RWPE1 (cell line): Measurements from ENCODE around the gene CC2D1B.

Experiments
- CTCF ChIA-PET: fragments of 350-600 bp; sonication (Branson Sonifier 250); formaldehyde crosslinking; extraction: SDS; loops from one replicate; lab custom pipeline; 2021; lab: Yijun Ruan, JAX
- POLR2A ChIA-PET: fragments of 400-600 bp; formaldehyde crosslinking; extraction: SDS; loops from one replicate; lab custom pipeline; 2020; ENCODE audit warnings: antibody characterized with exemption; ENCODE audit not compliant: low non-redundant PET; lab: Yijun Ruan, JAX
- DNase-seq: peaks from one replicate; pipeline ENCODE4 v3.0.0; 2012; ENCODE audit warnings: low spot score
- H3K27ac ChIP-seq: fragments of 450-650 bp; 2 replicates; pipeline ENCODE4 v1.5.1; 2017
- CTCF ChIP-seq: fragments of 450-650 bp; conservative IDR thresholded peaks from 2 replicates; pipeline ENCODE4 v1.5.1; 2017; ENCODE audit warnings: low read depth, mild to moderate bottlenecking

The CC2D1B gene

DNA sequence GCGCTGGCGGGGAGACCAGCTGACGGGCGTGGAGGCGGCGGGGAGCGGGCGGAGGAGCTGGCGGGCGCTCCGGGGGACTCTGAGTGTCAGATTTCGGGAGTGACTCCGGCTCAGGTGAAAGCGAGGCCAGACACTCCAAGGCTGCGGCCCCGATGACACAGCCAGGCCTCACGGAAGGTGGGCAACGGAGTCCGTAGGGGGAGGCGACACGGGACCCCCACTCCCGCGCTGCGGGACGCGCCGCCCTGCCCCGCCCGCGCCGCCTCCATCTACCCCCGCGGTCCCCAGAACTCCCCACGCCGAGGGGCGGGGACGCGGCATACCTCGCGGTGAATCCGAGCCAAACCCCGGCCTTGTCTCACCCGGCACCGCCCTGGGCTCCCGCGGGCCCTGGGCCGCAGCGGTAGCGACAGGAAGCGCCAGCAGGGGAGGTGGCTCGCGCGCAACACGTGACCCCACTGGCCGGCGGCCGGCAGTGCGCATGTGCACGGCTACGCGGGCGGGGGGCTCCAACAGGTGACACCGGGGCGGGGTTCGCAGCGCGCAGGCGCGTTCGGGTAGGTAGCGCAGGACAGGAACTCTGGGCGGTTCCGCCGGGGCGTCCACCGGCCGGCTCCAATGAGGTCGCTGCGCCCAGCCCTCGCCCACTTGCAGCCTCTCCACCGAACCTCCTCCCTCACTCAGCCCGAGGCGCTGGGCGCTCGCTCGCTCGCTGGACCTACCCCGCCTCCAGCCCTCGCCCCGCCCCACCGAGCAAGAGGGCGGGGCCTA lies at the start of gene CC2D1B:
Gene CC2D1B, minus strand, starts transcription at position 460 of the 771 bp plus-strand sequence. CDS start 1,585 bp downstream, outside the sequence.
- peak within 1 kb of the TSS; percentile 98 for H3K27ac ChIP-seq
- peak; percentile 100 for DNase-seq
- POLR2A ChIA-PET, result interaction anchor here (0.6 kb wide), 1 partner anchor 109 kb away, joined by 3 read pairs; no protein-coding TSS in a partner anchor
- CTCF ChIA-PET, result no interaction called here
- TF ChIP-seq CTCF, result no peak

GRCh38 chr1:52414942-52415341 lies 48.9 kb upstream of the CC2D1B start:
- POLR2A ChIA-PET, result no interaction called here

GRCh38 chr1:52413410-52413989 lies 47.5 kb upstream of the CC2D1B start:
- ChIA-PET CTCF (no interaction called here), POLR2A (interaction anchor here (0.6 to 0.7 kb wide), 2 partner anchors 10 to 506 kb away, joined by 3 read pairs; no protein-coding TSS in a partner anchor)
- no peak for DNase-seq
- no peak for TF ChIP-seq CTCF
- H3K27ac ChIP-seq, result no peak overlapping the region

More at GRCh38 chr1:52414942-52415341, 48.9 kb upstream of the CC2D1B start:
- H3K27ac ChIP-seq, result no peak overlapping the region
- CTCF ChIA-PET, result no interaction called here
- no peak for TF ChIP-seq CTCF
- no peak for DNase-seq

- no peak for DNase-seq
- H3K27ac ChIP-seq, result peak overlapping the region; percentile 93
- no peak for TF ChIP-seq CTCF
- POLR2A ChIA-PET, result interaction anchor here (0.5 to 0.8 kb wide), 3 partner anchors 35 to 350 kb away, joined by 3 read pairs; partner anchors contain the start of gene TXNDC12
- CTCF ChIA-PET, result interaction anchor here (0.6 to 1.0 kb wide), 3 partner anchors 34 to 245 kb away, joined by 3 to 4 read pairs (median 4); no protein-coding TSS in a partner anchor
Measured at GRCh38 chr1:52404975-52405338, 39.0 kb upstream of the CC2D1B start.

DNA sequence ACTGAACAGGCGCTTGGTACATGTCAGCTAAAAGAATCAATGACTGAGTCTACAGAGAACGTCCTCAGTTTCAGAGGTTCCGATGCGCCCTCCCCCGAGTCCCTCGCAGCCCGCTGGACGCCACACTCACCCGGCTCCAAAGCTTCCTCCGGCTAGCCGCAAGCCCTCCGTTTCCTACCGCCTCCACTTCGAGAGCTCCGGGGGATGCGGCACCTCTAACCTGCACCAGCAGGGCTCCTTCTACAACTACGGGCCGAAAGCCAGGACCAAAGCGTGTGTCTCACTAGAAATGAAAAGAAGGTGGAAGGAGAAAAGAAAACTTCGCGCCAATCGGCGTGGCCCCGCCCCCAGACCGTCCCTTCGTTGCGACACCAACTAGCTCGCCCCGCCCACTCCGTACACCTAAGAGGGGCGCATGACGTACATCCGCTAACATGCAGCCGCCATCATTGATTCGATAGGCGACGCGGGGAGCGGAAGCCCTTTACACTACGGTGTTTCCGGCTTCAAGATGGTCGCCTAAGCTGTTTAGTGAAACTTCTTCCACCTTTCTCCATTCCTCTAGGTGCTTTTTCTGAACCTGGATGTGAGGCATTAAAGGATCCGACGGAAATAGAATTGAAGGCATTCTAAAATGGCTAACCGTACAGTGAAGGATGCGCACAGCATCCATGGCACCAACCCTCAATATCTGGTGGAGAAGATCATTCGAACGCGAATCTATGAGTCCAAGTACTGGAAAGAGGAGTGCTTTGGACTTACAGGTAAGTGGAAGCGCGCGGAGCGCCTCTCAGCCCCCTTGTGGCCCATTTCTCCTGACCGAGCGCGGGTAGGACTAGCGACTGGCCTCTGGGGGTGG lies 38.3 kb upstream of the CC2D1B start, which contains the start of the genes ORC1 and PRPF38A:
Gene ORC1, minus strand, starts transcription at position 308 of the 859 bp plus-strand sequence. CDS start 2,200 bp downstream, outside the sequence.
Gene PRPF38A, plus strand, starts transcription at position 487 of the 859 bp plus-strand sequence. Its CDS starts 148 bp downstream, at position 635.
- ChIA-PET POLR2A (interaction anchor here (0.8 to 1.5 kb wide), 2 partner anchors 282 to 349 kb away, joined by 3 read pairs; partner anchors contain the start of gene TXNDC12), CTCF (interaction anchor here (0.6 kb wide), 1 partner anchor 245 kb away, joined by 3 read pairs; no protein-coding TSS in a partner anchor)
- TF ChIP-seq CTCF, result peak; percentile 36; the same call in 1 of the 2 replicates
- peak; percentile 97 for DNase-seq
- H3K27ac ChIP-seq, result peak within 1 kb of the TSS; percentile 93
